ENCODE data around the gene HSPA9. TPM values are rescaled to one million over a fixed set of nuclear protein-coding genes. Genes with fewer than 3 reads are reported as not detected.

Gene HSPA9
- total and polyA plus RNA-seq, 2 experiments from 2014 or later = 213 to 292 TPM

GRCh38 chr5:138580001-138580400, 4.8 kb upstream of the HSPA9 start:
- no peak for DNase-seq (ENCODE audit: low read depth in 1 of 2, low spot score in 1 of 2)
- no peaks in the 10 kb centered on the region for H3K27me3 ChIP-seq
- H3K36me3 ChIP-seq = no peaks in the 10 kb centered on the region
- TF ChIP-seq, protein P1, sequence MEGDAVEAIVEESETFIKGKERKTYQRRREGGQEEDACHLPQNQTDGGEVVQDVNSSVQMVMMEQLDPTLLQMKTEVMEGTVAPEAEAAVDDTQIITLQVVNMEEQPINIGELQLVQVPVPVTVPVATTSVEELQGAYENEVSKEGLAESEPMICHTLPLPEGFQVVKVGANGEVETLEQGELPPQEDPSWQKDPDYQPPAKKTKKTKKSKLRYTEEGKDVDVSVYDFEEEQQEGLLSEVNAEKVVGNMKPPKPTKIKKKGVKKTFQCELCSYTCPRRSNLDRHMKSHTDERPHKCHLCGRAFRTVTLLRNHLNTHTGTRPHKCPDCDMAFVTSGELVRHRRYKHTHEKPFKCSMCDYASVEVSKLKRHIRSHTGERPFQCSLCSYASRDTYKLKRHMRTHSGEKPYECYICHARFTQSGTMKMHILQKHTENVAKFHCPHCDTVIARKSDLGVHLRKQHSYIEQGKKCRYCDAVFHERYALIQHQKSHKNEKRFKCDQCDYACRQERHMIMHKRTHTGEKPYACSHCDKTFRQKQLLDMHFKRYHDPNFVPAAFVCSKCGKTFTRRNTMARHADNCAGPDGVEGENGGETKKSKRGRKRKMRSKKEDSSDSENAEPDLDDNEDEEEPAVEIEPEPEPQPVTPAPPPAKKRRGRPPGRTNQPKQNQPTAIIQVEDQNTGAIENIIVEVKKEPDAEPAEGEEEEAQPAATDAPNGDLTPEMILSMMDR (IDR thresholded peaks at IDR 0.05; ENCODE audit: low read depth, low read length) = no peak
- H3K9me3 ChIP-seq (ENCODE audit: low read depth) = no peaks in the 10 kb centered on the region
- no peak overlapping the region for H3K4me3 ChIP-seq
- H3K4me1 ChIP-seq (ENCODE audit: low read depth) = peaks cover 3% of the 10 kb centered on the region
- H3K27ac ChIP-seq = no peak overlapping the region

DNA sequence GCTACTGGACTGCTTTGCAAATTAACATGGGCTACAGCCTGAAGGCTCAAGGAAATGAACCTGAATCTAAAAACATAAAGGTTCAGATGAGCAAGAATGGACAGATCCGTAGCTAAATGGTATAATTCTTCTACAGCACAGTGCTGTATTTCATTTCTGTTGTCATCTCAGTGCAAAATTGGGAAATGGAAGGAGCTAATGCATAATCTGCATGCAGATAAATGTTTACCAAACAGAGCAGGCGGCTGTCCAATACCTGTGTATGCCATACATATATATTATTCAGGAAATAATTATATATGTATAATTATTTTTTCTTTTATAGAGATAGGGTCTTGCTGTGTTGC, 4.3 kb upstream of the HSPA9 start:
- no peaks in the 10 kb centered on the region for H3K9me3 ChIP-seq (ENCODE audit: low read depth)
- no peaks in the 10 kb centered on the region for H3K36me3 ChIP-seq
- no peak overlapping the region for H3K4me3 ChIP-seq
- no peak overlapping the region for H3K27ac ChIP-seq
- TF ChIP-seq, protein P1 (IDR thresholded peaks at IDR 0.05; ENCODE audit: low read depth, low read length) = no peak
- no peaks in the 10 kb centered on the region for H3K27me3 ChIP-seq
- DNase-seq (ENCODE audit: low read depth in 1 of 2, low spot score in 1 of 2) = no peak
- peaks cover 3% of the 10 kb centered on the region for H3K4me1 ChIP-seq (ENCODE audit: low read depth)

DNA sequence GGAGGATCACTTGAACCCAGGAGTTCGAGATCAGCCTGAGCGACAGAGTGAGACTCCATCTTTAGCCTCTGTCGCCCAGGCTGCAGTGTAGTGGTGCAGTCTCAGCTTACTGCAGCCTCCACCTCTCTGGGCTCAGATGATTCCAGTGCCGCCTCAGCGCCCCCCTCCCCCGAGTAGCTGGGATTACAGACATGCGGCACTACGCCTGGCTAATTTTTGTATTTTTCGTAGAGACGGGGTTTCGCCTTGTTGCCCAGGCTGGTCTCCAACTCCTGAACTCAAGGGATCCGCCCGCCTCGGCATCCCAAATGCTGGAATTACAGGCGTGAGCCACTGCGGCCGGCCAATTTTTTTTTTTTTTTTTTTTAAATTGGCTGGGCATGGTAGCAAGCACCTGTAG, 2.3 kb upstream of the HSPA9 start:
- Histone ChIP-seq H3K27me3 (no peaks in the 10 kb centered on the region), H3K4me1 (ENCODE audit: low read depth) (peaks cover 10% of the 10 kb centered on the region), H3K4me3 (no peak overlapping the region), H3K9me3 (ENCODE audit: low read depth) (no peaks in the 10 kb centered on the region), H3K36me3 (peaks cover 8% of the 10 kb centered on the region), H3K27ac (no peak overlapping the region)
- no peak for DNase-seq (ENCODE audit: low read depth in 1 of 2, low spot score in 1 of 2)
- TF ChIP-seq, protein P1 (IDR thresholded peaks at IDR 0.05; ENCODE audit: low read depth, low read length) = no peak

DNA sequence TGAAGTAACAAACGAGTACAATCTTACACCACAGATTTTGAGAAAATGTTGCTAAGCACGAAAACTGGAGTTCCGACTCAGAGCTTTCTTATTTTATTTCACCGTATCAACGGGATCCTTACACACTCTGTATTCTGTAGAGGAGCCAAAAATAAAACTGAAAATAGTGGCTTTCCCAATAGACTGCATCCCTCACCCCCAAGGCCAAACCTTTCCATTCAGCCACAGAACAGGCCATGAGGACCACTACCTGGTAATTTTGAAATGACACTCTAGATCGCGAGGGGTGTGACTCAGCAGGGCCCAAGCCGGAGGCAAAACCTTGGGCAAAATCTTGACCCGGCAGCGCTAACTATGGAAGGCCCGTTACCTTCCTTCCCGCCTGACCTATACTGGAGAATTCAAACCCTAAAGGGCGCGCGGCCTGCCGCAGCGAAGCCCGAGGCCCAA, 432 bp downstream of the HSPA9 start:
- no peak for DNase-seq (ENCODE audit: low read depth in 1 of 2, low spot score in 1 of 2)
- no peaks in the 10 kb centered on the region for H3K9me3 ChIP-seq (ENCODE audit: low read depth)
- TF ChIP-seq, protein P1 (IDR thresholded peaks at IDR 0.05; ENCODE audit: low read depth, low read length) = no peak
- peak overlapping the region; percentile 88 for H3K4me3 ChIP-seq
- peaks cover 33% of the 10 kb centered on the region for H3K36me3 ChIP-seq
- peak overlapping the region; percentile 100 for H3K27ac ChIP-seq
- peaks cover 7% of the 10 kb centered on the region for H3K4me1 ChIP-seq (ENCODE audit: low read depth)
- no peaks in the 10 kb centered on the region for H3K27me3 ChIP-seq

- H3K9me3 ChIP-seq (ENCODE audit: low read depth) = no peaks in the 10 kb centered on the region
- no peak for DNase-seq (ENCODE audit: low read depth in 1 of 2, low spot score in 1 of 2)
- peaks cover 7% of the 10 kb centered on the region for H3K4me1 ChIP-seq (ENCODE audit: low read depth)
- peak overlapping the region; percentile 100 for H3K27ac ChIP-seq
- H3K27me3 ChIP-seq = no peaks in the 10 kb centered on the region
- peaks cover 38% of the 10 kb centered on the region for H3K36me3 ChIP-seq
- peak overlapping the region; percentile 88 for H3K4me3 ChIP-seq
- TF ChIP-seq, protein P1 (IDR thresholded peaks at IDR 0.05; ENCODE audit: low read depth, low read length) = no peak
These were observed 1.1 kb downstream of the HSPA9 start for GRCh38 chr5:138573949-138574670.

Measured in cardiac muscle cell (in vitro differentiated cells and primary cell).